PC-3 (cell line): Measurements from ENCODE around the gene CANT1. TPM values are rescaled to one million over a fixed set of nuclear protein-coding genes. Genes with fewer than 3 reads are reported as not detected.

Source experiments
- ATAC-seq: fragments of 200-7000 bp; cut with Tn5 transposase; 2 replicates; pipeline ENCODE4 v1.9.1; 2020; ENCODE audit warnings: mild to moderate bottlenecking, moderate library complexity
- BruUV-seq: library from RNA; stranded (reverse); fragments of 400-500 nt; replicated peaks from 2 replicates; lab custom pipeline; 2021; lab: Mats Ljungman, UMichigan
- CTCF ChIA-PET: fragments of 300-600 bp; sonication (Branson Sonifier 250); formaldehyde crosslinking; loops from one replicate; lab custom pipeline; 2022; ENCODE audit warnings: antibody characterized with exemption; lab: Charles Lee
- POLR2A ChIA-PET: fragments of 300-600 bp; sonication (Branson Sonifier 250); formaldehyde crosslinking; loops from one replicate; lab custom pipeline; 2022; ENCODE audit warnings: antibody characterized with exemption; ENCODE audit not compliant: unreplicated experiment; lab: Charles Lee
- DNase-seq: peaks from one replicate; pipeline ENCODE4 v3.0.0-alpha.2; 2015
- H2AFZ ChIP-seq: fragments of 300-600 bp; sonication (generic); 2 replicates; pipeline ENCODE4 v1.6.0; 2016; ENCODE audit warnings: antibody characterized with exemption, low read length
- H3F3A ChIP-seq: fragments of 300-600 bp; sonication (generic); one replicate; pipeline ENCODE4 v1.6.0; 2017; ENCODE audit warnings: antibody characterized with exemption, low read length, control low read depth, mild to moderate bottlenecking; ENCODE audit not compliant: unreplicated experiment
- H3K27ac ChIP-seq: fragments of 300-600 bp; sonication (generic); 2 replicates; pipeline ENCODE4 v1.5.1; 2016; ENCODE audit warnings: mild to moderate bottlenecking, low read length
- H3K27me3 ChIP-seq: fragments of 300-600 bp; sonication (generic); 2 replicates; pipeline ENCODE4 v1.6.1; 2016; ENCODE audit warnings: low read length, mixed read lengths
- H3K36me3 ChIP-seq: fragments of 300-600 bp; sonication (generic); 2 replicates; pipeline ENCODE4 v1.6.1; 2016; ENCODE audit warnings: low read depth, mixed run types, low read length, mixed read lengths
- H3K4me1 ChIP-seq: fragments of 300-600 bp; sonication (generic); 2 replicates; pipeline ENCODE4 v1.5.1; 2016; ENCODE audit warnings: low read length; ENCODE audit not compliant: insufficient read depth
- H3K4me2 ChIP-seq: fragments of 300-600 bp; sonication (generic); 2 replicates; pipeline ENCODE4 v1.6.0; 2016; ENCODE audit warnings: low read length
- H3K4me3 ChIP-seq: fragments of 300-600 bp; sonication (generic); 2 replicates; pipeline ENCODE4 v1.5.1; 2016; ENCODE audit warnings: mild to moderate bottlenecking, low read length, mixed read lengths
- H3K79me2 ChIP-seq: fragments of 300-600 bp; sonication (generic); 2 replicates; pipeline ENCODE4 v1.6.1; 2017; ENCODE audit warnings: low read length, mixed read lengths
- H3K9ac ChIP-seq: fragments of 300-600 bp; sonication (generic); 2 replicates; pipeline ENCODE4 v1.6.0; 2016; ENCODE audit warnings: mild to moderate bottlenecking, low read length
- H3K9me2 ChIP-seq: fragments of 300-600 bp; sonication (generic); replicated peaks from 2 replicates; pipeline ENCODE4 v1.6.1; 2016; ENCODE audit warnings: mixed run types, low read length, mixed read lengths
- H3K9me3 ChIP-seq: fragments of 300-600 bp; sonication (generic); 2 replicates; pipeline ENCODE4 v1.6.1; 2016; ENCODE audit warnings: low read length, mixed read lengths
- H4K20me1 ChIP-seq: fragments of 300-600 bp; sonication (generic); 2 replicates; pipeline ENCODE4 v1.6.1; 2016; ENCODE audit warnings: low read length, mixed read lengths
- EZH2 ChIP-seq: fragments of 300-600 bp; sonication (generic); IDR thresholded peaks from one replicate; pipeline ENCODE4 v1.6.1; 2017; ENCODE audit warnings: antibody characterized with exemption, mild to moderate bottlenecking, low read length; ENCODE audit not compliant: unreplicated experiment
- EZH2phosphoT487 ChIP-seq: fragments of 300-600 bp; sonication (generic); IDR thresholded peaks from 2 replicates; pipeline ENCODE4 v1.6.1; 2018; ENCODE audit warnings: mild to moderate bottlenecking, antibody characterized with exemption, low read length, borderline replicate concordance
- intact Hi-C: fragments of 100-400 bp; cut with micrococcal nuclease; formaldehyde crosslinking; loops from 2 replicates; pipeline ENCODE4 v1.9.0; 2023
- total RNA-seq: library from RNA; depleted of rRNA; stranded (reverse); fragments of >200 nt; gene quantifications from 2 replicates; pipeline ENCODE4 v1.2.3, GENCODE V29; 2014
- TF ChIP-seq, protein P1 (sequence below): fragments of 300-600 bp; sonication (generic); conservative IDR thresholded peaks from 2 replicates; pipeline ENCODE4 v1.5.1; 2017; ENCODE audit warnings: antibody characterized with exemption, low read depth, mild to moderate bottlenecking, low read length

CANT1 gene
- total RNA-seq, 1 experiment from 2014 or later: 191 TPM

DNA sequence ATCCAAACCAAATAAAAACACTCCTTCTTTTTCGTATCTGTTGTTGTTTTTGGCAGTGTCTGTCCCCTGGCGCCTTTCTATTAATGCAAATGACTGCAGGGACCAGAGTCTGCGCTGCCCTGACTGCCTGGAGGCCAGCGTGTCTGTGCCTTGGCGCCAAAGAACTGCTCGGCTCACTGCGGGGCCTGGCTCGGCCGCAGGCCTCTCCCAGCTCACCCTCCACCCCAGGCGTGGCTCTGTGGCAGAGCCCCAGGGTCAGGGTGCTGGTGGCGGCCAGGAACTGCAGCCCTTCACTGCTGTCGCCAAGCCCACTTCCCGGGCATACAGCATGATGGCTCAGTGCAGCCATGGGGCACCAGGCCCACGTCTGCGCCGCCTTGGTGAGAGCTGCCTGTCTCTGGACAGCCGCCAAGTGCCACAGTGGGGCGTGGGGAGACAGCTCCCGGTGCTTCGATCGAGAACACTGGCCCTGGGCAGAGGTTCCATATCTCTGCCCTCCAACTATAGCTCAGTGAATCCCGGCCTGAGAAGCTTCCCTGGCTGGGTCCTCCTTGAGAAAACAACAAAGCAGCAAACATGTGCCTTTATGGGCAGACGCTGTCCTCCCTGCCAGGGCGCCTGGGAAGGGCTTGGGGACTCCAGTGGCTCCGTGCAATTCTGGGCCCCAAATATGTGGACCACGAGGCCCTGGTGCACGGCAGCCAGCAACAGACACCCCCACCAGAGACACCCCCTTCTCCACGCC lies 11.1 kb downstream of the CANT1 start:
- ChIA-PET CTCF (interaction anchor here (0.6 to 0.9 kb wide), 2 partner anchors 12 to 744 kb away, joined by 3 read pairs; no protein-coding TSS in a partner anchor), POLR2A (interaction anchor here (0.9 kb wide), 1 partner anchor 28 kb away, joined by 3 read pairs; no protein-coding TSS in a partner anchor)
- Histone ChIP-seq H3K36me3 (peaks cover 61% of the 10 kb centered on the region), H3K4me1 (peaks cover 56% of the 10 kb centered on the region), H4K20me1 (peaks cover 20% of the 10 kb centered on the region), H2AFZ (no peak overlapping the region), H3F3A (peaks cover 12% of the 10 kb centered on the region), H3K79me2 (peaks cover 98% of the 10 kb centered on the region), H3K4me2 (peak overlapping the region; percentile 46), H3K4me3 (peak overlapping the region; percentile 6; the same call in 1 of the 2 replicates), H3K9me2 (no peaks in the 10 kb centered on the region), H3K9me3 (no peaks in the 10 kb centered on the region), H3K9ac (peak overlapping the region; percentile 12), H3K27ac (peak overlapping the region; percentile 91), H3K27me3 (no peaks in the 10 kb centered on the region)
- peak; percentile 66 for DNase-seq
- ATAC-seq: peak; percentile 32
- intact Hi-C loops: no loop called here
- TF ChIP-seq, protein P1, sequence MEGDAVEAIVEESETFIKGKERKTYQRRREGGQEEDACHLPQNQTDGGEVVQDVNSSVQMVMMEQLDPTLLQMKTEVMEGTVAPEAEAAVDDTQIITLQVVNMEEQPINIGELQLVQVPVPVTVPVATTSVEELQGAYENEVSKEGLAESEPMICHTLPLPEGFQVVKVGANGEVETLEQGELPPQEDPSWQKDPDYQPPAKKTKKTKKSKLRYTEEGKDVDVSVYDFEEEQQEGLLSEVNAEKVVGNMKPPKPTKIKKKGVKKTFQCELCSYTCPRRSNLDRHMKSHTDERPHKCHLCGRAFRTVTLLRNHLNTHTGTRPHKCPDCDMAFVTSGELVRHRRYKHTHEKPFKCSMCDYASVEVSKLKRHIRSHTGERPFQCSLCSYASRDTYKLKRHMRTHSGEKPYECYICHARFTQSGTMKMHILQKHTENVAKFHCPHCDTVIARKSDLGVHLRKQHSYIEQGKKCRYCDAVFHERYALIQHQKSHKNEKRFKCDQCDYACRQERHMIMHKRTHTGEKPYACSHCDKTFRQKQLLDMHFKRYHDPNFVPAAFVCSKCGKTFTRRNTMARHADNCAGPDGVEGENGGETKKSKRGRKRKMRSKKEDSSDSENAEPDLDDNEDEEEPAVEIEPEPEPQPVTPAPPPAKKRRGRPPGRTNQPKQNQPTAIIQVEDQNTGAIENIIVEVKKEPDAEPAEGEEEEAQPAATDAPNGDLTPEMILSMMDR: no peak
- TF ChIP-seq EZH2 (no peak), EZH2phosphoT487 (no peak)
- no TSS peak for BruUV-seq

DNA sequence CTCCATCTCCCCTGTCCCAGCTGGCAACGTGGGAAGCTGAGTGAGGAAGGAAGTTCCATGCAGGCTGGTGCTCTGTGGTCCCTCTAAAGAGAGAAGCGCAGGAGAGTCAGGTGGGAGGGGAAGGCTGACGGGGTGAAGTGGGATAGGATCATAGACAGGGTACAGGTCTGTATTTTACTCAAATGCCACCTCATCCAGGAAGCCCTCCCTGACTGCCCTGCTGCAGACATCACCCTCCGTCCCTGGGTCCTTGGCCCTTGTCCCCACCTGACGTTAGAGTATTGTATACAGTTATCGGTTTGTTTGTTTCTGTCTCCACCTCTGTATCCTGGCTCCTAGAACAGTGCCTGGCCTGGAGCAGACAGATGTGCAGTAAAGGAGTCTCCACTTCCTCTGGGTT lies 11.7 kb downstream of the CANT1 start:
- Histone ChIP-seq H3K79me2 (peaks cover 98% of the 10 kb centered on the region), H3K27ac (peak overlapping the region; percentile 91)
- ATAC-seq: no peak; the same call in 1 of the 2 replicates

More for the DNA sequence above, 11.7 kb downstream of the CANT1 start:
- no peaks in the 10 kb centered on the region for H3K9me2 ChIP-seq
- no peak overlapping the region for H2AFZ ChIP-seq
- H3K4me3 ChIP-seq: no peak overlapping the region
- peaks cover 12% of the 10 kb centered on the region for H3F3A ChIP-seq
- H3K4me2 ChIP-seq: peak overlapping the region; percentile 46
- ChIA-PET CTCF (interaction anchor here (0.9 kb wide), 1 partner anchor 11 kb away, joined by 3 read pairs; no protein-coding TSS in a partner anchor), POLR2A (interaction anchor here (0.9 kb wide), 1 partner anchor 29 kb away, joined by 3 read pairs; no protein-coding TSS in a partner anchor)
- peaks cover 64% of the 10 kb centered on the region for H3K36me3 ChIP-seq
- H3K27me3 ChIP-seq: no peaks in the 10 kb centered on the region
- H4K20me1 ChIP-seq: peaks cover 17% of the 10 kb centered on the region
- no TSS peak for BruUV-seq
- no peaks in the 10 kb centered on the region for H3K9me3 ChIP-seq
- TF ChIP-seq EZH2phosphoT487 (no peak), EZH2 (no peak)
- TF ChIP-seq, protein P1: no peak
- intact Hi-C loops: no loop called here
- H3K9ac ChIP-seq: peak overlapping the region; percentile 12; the same call in 1 of the 2 replicates
- DNase-seq: no peak
- H3K4me1 ChIP-seq: peaks cover 51% of the 10 kb centered on the region
